ENCODE data around the gene GMNN.

DNA sequence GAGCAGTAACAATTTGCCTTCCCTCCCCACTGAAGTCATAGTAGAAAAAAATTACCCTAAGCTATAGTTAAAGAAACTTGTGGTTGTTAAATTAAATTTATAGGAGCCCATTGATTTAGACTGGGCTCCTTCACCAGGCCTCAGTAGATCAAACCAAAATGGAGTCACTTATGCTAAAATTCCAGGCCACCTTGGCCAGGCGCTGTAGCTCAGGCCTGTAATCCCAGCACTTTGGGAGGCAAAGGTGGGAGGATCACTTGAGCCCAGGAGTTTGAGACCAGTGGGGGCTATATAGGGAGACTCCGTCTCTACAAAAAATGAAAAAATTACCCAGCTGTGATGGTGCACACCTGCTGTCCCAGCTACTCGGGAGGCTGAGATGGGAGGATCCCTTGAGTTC, 15.0 kb upstream of the GMNN start:
- TF ChIP-seq, protein P1, sequence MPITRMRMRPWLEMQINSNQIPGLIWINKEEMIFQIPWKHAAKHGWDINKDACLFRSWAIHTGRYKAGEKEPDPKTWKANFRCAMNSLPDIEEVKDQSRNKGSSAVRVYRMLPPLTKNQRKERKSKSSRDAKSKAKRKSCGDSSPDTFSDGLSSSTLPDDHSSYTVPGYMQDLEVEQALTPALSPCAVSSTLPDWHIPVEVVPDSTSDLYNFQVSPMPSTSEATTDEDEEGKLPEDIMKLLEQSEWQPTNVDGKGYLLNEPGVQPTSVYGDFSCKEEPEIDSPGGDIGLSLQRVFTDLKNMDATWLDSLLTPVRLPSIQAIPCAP (CRISPR knock-in tag; IDR thresholded peaks at IDR 0.05), result no peak
- TF ChIP-seq, protein P2, sequence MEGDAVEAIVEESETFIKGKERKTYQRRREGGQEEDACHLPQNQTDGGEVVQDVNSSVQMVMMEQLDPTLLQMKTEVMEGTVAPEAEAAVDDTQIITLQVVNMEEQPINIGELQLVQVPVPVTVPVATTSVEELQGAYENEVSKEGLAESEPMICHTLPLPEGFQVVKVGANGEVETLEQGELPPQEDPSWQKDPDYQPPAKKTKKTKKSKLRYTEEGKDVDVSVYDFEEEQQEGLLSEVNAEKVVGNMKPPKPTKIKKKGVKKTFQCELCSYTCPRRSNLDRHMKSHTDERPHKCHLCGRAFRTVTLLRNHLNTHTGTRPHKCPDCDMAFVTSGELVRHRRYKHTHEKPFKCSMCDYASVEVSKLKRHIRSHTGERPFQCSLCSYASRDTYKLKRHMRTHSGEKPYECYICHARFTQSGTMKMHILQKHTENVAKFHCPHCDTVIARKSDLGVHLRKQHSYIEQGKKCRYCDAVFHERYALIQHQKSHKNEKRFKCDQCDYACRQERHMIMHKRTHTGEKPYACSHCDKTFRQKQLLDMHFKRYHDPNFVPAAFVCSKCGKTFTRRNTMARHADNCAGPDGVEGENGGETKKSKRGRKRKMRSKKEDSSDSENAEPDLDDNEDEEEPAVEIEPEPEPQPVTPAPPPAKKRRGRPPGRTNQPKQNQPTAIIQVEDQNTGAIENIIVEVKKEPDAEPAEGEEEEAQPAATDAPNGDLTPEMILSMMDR (IDR thresholded peaks at IDR 0.05), result no peak
- TF ChIP-seq TEAD4 (CRISPR knock-in tag; IDR thresholded peaks at IDR 0.05), result no peak
- TF ChIP-seq CREM (CRISPR knock-in tag; IDR thresholded peaks at IDR 0.05), result no peak
- TF ChIP-seq, protein P3, sequence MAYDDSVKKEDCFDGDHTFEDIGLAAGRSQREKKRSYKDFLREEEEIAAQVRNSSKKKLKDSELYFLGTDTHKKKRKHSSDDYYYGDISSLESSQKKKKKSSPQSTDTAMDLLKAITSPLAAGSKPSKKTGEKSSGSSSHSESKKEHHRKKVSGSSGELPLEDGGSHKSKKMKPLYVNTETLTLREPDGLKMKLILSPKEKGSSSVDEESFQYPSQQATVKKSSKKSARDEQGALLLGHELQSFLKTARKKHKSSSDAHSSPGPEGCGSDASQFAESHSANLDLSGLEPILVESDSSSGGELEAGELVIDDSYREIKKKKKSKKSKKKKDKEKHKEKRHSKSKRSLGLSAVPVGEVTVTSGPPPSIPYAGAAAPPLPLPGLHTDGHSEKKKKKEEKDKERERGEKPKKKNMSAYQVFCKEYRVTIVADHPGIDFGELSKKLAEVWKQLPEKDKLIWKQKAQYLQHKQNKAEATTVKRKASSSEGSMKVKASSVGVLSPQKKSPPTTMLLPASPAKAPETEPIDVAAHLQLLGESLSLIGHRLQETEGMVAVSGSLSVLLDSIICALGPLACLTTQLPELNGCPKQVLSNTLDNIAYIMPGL (CRISPR knock-in tag; IDR thresholded peaks at IDR 0.05), result no peak
- no peak for TF ChIP-seq CREB1 (CRISPR knock-in tag; IDR thresholded peaks at IDR 0.05)
- TF ChIP-seq, protein P4, sequence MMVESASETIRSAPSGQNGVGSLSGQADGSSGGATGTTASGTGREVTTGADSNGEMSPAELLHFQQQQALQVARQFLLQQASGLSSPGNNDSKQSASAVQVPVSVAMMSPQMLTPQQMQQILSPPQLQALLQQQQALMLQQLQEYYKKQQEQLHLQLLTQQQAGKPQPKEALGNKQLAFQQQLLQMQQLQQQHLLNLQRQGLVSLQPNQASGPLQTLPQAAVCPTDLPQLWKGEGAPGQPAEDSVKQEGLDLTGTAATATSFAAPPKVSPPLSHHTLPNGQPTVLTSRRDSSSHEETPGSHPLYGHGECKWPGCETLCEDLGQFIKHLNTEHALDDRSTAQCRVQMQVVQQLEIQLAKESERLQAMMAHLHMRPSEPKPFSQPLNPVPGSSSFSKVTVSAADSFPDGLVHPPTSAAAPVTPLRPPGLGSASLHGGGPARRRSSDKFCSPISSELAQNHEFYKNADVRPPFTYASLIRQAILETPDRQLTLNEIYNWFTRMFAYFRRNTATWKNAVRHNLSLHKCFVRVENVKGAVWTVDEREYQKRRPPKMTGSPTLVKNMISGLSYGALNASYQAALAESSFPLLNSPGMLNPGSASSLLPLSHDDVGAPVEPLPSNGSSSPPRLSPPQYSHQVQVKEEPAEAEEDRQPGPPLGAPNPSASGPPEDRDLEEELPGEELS (CRISPR knock-in tag; IDR thresholded peaks at IDR 0.05), result no peak
- no peak for TF ChIP-seq SMAD4 (CRISPR knock-in tag; IDR thresholded peaks at IDR 0.05)
- TF ChIP-seq, protein P5, sequence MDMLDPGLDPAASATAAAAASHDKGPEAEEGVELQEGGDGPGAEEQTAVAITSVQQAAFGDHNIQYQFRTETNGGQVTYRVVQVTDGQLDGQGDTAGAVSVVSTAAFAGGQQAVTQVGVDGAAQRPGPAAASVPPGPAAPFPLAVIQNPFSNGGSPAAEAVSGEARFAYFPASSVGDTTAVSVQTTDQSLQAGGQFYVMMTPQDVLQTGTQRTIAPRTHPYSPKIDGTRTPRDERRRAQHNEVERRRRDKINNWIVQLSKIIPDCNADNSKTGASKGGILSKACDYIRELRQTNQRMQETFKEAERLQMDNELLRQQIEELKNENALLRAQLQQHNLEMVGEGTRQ (CRISPR knock-in tag; IDR thresholded peaks at IDR 0.05), result no peak
- no peak for TF ChIP-seq ETV6 (CRISPR knock-in tag; IDR thresholded peaks at IDR 0.05)
- TF ChIP-seq ESRRA (CRISPR knock-in tag; IDR thresholded peaks at IDR 0.05; ENCODE audit: borderline replicate concordance), result no peak
- TF ChIP-seq, protein P6, sequence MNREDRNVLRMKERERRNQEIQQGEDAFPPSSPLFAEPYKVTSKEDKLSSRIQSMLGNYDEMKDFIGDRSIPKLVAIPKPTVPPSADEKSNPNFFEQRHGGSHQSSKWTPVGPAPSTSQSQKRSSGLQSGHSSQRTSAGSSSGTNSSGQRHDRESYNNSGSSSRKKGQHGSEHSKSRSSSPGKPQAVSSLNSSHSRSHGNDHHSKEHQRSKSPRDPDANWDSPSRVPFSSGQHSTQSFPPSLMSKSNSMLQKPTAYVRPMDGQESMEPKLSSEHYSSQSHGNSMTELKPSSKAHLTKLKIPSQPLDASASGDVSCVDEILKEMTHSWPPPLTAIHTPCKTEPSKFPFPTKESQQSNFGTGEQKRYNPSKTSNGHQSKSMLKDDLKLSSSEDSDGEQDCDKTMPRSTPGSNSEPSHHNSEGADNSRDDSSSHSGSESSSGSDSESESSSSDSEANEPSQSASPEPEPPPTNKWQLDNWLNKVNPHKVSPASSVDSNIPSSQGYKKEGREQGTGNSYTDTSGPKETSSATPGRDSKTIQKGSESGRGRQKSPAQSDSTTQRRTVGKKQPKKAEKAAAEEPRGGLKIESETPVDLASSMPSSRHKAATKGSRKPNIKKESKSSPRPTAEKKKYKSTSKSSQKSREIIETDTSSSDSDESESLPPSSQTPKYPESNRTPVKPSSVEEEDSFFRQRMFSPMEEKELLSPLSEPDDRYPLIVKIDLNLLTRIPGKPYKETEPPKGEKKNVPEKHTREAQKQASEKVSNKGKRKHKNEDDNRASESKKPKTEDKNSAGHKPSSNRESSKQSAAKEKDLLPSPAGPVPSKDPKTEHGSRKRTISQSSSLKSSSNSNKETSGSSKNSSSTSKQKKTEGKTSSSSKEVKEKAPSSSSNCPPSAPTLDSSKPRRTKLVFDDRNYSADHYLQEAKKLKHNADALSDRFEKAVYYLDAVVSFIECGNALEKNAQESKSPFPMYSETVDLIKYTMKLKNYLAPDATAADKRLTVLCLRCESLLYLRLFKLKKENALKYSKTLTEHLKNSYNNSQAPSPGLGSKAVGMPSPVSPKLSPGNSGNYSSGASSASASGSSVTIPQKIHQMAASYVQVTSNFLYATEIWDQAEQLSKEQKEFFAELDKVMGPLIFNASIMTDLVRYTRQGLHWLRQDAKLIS (CRISPR knock-in tag; IDR thresholded peaks at IDR 0.05; ENCODE audit: borderline replicate concordance), result no peak
- TF ChIP-seq, protein P7, sequence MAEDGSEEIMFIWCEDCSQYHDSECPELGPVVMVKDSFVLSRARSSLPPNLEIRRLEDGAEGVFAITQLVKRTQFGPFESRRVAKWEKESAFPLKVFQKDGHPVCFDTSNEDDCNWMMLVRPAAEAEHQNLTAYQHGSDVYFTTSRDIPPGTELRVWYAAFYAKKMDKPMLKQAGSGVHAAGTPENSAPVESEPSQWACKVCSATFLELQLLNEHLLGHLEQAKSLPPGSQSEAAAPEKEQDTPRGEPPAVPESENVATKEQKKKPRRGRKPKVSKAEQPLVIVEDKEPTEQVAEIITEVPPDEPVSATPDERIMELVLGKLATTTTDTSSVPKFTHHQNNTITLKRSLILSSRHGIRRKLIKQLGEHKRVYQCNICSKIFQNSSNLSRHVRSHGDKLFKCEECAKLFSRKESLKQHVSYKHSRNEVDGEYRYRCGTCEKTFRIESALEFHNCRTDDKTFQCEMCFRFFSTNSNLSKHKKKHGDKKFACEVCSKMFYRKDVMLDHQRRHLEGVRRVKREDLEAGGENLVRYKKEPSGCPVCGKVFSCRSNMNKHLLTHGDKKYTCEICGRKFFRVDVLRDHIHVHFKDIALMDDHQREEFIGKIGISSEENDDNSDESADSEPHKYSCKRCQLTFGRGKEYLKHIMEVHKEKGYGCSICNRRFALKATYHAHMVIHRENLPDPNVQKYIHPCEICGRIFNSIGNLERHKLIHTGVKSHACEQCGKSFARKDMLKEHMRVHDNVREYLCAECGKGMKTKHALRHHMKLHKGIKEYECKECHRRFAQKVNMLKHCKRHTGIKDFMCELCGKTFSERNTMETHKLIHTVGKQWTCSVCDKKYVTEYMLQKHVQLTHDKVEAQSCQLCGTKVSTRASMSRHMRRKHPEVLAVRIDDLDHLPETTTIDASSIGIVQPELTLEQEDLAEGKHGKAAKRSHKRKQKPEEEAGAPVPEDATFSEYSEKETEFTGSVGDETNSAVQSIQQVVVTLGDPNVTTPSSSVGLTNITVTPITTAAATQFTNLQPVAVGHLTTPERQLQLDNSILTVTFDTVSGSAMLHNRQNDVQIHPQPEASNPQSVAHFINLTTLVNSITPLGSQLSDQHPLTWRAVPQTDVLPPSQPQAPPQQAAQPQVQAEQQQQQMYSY (CRISPR knock-in tag; IDR thresholded peaks at IDR 0.05), result no peak
- TF ChIP-seq ZBTB21 (CRISPR knock-in tag; IDR thresholded peaks at IDR 0.05; ENCODE audit: borderline replicate concordance), result no peak
